Measurements from ENCODE around the gene HLA-DPA1. TPM values are rescaled to one million over a fixed set of nuclear protein-coding genes. Genes with fewer than 3 reads are reported as not detected.

HLA-DPA1 gene
- total RNA-seq, 1 experiment from 2014 or later: 2.6 TPM

GRCh38 chr6:33015798-33016197 is 57.7 kb downstream of the HLA-DPA1 start:
- H4K91ac ChIP-seq (ENCODE audit: insufficient read length, low read depth, low read length): no peak overlapping the region
- no peak overlapping the region for H2BK20ac ChIP-seq (ENCODE audit: low read depth, low read length, poor library complexity, severe bottlenecking)
- H2AK5ac ChIP-seq (ENCODE audit: insufficient read length, low read length): no peak overlapping the region
- no peak overlapping the region for H3K4me2 ChIP-seq (ENCODE audit: insufficient read depth, insufficient read length, low read length)
- no peak overlapping the region for H2BK15ac ChIP-seq (ENCODE audit: low read depth, low read length)
- H2BK5ac ChIP-seq (ENCODE audit: insufficient read length, low read length): no peak overlapping the region
- no CpG with 5 or more reads among the region's 11 CpGs for WGBS (ENCODE audit: extremely low coverage, insufficient read length, low lambda C conversion rate)
- no peak overlapping the region for H3K14ac ChIP-seq (ENCODE audit: insufficient read depth, low read length)
- H4K8ac ChIP-seq (replicated peaks; ENCODE audit: insufficient read length, low read depth, low read length): no peak overlapping the region
- H3K27me3 Mint-ChIP-seq (ENCODE audit: low read depth): peaks cover 2% of the 10 kb centered on the region; the same call in 1 of the 2 replicates
- H3K27ac ChIP-seq (ENCODE audit: insufficient read length, low read depth, low read length): no peak overlapping the region
- no peaks in the 10 kb centered on the region; the same call in 1 of the 2 replicates for H3K4me1 ChIP-seq (ENCODE audit: insufficient read depth, low read length)
- no peaks in the 10 kb centered on the region; the same call in 1 of the 2 replicates for H3K79me2 ChIP-seq (ENCODE audit: insufficient read depth, low read length)
- no peak overlapping the region for H3T11ph ChIP-seq (ENCODE audit: low read length)
- no peak overlapping the region for H3K18ac ChIP-seq (ENCODE audit: insufficient read length, low read depth, low read length)
- H4K20me1 ChIP-seq (ENCODE audit: control insufficient read depth, insufficient read depth, insufficient read length): no peaks in the 10 kb centered on the region
- H3K4me3 Mint-ChIP-seq: no peak overlapping the region
- DNase-seq: no peak
- no peaks in the 10 kb centered on the region for H3K36me3 Mint-ChIP-seq (ENCODE audit: insufficient read depth in 1 of 3, low read depth in 3 of 3)
- no peak overlapping the region for H2BK12ac ChIP-seq (ENCODE audit: insufficient read length, low read depth, low read length)
- H3K4ac ChIP-seq (ENCODE audit: low read depth, low read length): no peak overlapping the region
- H2BK120ac ChIP-seq (ENCODE audit: low read depth, low read length, poor library complexity, severe bottlenecking): no peak overlapping the region
- no peak overlapping the region for H3K27ac Mint-ChIP-seq
- no peaks in the 10 kb centered on the region for H3K79me1 ChIP-seq (ENCODE audit: insufficient read depth, low read depth, low read length, poor library complexity, severe bottlenecking)
- no peaks in the 10 kb centered on the region for H3K27me3 ChIP-seq (ENCODE audit: insufficient read depth, low read length)
- no peaks in the 10 kb centered on the region; a peak in 1 of 5 replicates for H3K9me3 Mint-ChIP-seq
- no peak overlapping the region for H3K23ac ChIP-seq (ENCODE audit: insufficient read length, low read depth, low read length)
- TF ChIP-seq CTCF (conservative IDR thresholded peaks at IDR 0.05): no peak
- no peak overlapping the region for H3K56ac ChIP-seq (ENCODE audit: insufficient read length, low read depth, low read length)
- no peak overlapping the region for H4K5ac ChIP-seq (ENCODE audit: insufficient read length, low read depth, low read length)
- H3K4me1 Mint-ChIP-seq: peaks cover 7 to 13% of the 10 kb centered on the region in 2 experiments
- no peaks in the 10 kb centered on the region for H3K23me2 ChIP-seq (ENCODE audit: insufficient read length, low read depth, low read length, poor library complexity, severe bottlenecking)
- H3K9me3 ChIP-seq (ENCODE audit: control insufficient read depth, low read depth, low read length): no peaks in the 10 kb centered on the region
- H3K9ac ChIP-seq (ENCODE audit: extremely low read depth, insufficient read length, low read length): no peak overlapping the region
- H2AFZ ChIP-seq (ENCODE audit: low read length): no peak overlapping the region

Measured in H9 (cell line).